Stomach (tissue), 9 donors: ENCODE measurements around the gene TMEM207. TPM values are rescaled to one million over a fixed set of nuclear protein-coding genes. Genes with fewer than 3 reads are reported as not detected.

ENCODE experiments used
- DNase-seq, 2 donors: peaks; one replicate each; pipeline versions ENCODE4 v3.0.0 to v3.0.0-alpha.2; 2013 to 2019
- H3K27ac ChIP-seq, 5 donors: fragments of 200-600 bp in 4 of 5; sonication (generic) in 4 of 5; one replicate each; pipeline ENCODE4 v1.5.1; 2013 to 2019; ENCODE audit warnings: mild to moderate bottlenecking in 1 of 5, moderate library complexity in 1 of 5
- H3K27me3 ChIP-seq, 3 donors: fragments of 200-600 bp; sonication (generic); one replicate each; pipeline ENCODE4 v1.5.1; 2017 to 2019; ENCODE audit warnings: mixed run types in 1 of 3
- H3K36me3 ChIP-seq, 4 donors: fragments of 200-600 bp; sonication (generic); 1 replicate in 3 of 4; 2 replicates in 1 of 4; pipeline ENCODE4 v1.5.1; 2016 to 2019
- H3K4me1 ChIP-seq, 4 donors: fragments of 200-600 bp; sonication (generic); one replicate each; pipeline ENCODE4 v1.5.1; 2016 to 2019
- H3K4me3 ChIP-seq, 4 donors: fragments of 200-600 bp; sonication (generic) in 3 of 4; one replicate each; pipeline ENCODE4 v1.5.1; 2016 to 2019; ENCODE audit warnings: mild to moderate bottlenecking in 1 of 4
- H3K9me3 ChIP-seq, 4 donors: fragments of 200-600 bp; sonication (generic); one replicate each; pipeline ENCODE4 v1.5.1; 2016 to 2019
- EP300 ChIP-seq: sonication (generic); formaldehyde crosslinking; IDR thresholded peaks from one replicate; pipeline ENCODE4 v1.6.1; 2017; ENCODE audit warnings: antibody characterized with exemption
- POLR2A ChIP-seq, 4 donors: fragments of 450-650 bp; IDR thresholded peaks; one replicate each; pipeline ENCODE4 v1.6.1; 2016; ENCODE audit warnings: antibody characterized with exemption in 4 of 4, control low read depth in 2 of 4, mild to moderate bottlenecking in 1 of 4, moderate library complexity in 1 of 4
- POLR2AphosphoS5 ChIP-seq, 3 donors: sonication (generic); formaldehyde crosslinking; IDR thresholded peaks; one replicate each; pipeline ENCODE4 v1.6.1; 2016; ENCODE audit warnings: antibody characterized with exemption in 3 of 3
- WGBS, 5 donors: extraction: QIAGEN DNeasy Blood & Tissue Kit in 3 of 5; methylation state at CpG; one replicate each; pipeline versions ENCODE4 v1.1.5 to v1.1.7; 2013 to 2018; 5-methylcytosine and 5-hydroxymethylcytosine counted together
- intact Hi-C: fragments of 100-400 bp; cut with DNase I; formaldehyde crosslinking; loops from one replicate; pipeline ENCODE4 v1.15.1; 2023; ENCODE audit warnings: low total_unique reads
- polyA plus RNA-seq, 3 donors: library from polyadenylated mRNA; stranded (reverse); fragments of 200-250 nt; gene quantifications; one replicate each; pipeline ENCODE4 v1.2.3, GENCODE V29; 2013
- total RNA-seq, 5 donors: library from RNA; depleted of rRNA; stranded (reverse); fragments of >200 nt; gene quantifications; one replicate each; pipeline versions ENCODE4 v1.1.0 to v1.2.3, GENCODE V29; 2014 to 2016
- TF ChIP-seq, protein P1 (sequence below), 7 experiments: fragments of 450-650 bp in 4 of 7; fragments of 200-600 bp in 3 of 7; sonication (generic) in 3 of 7; IDR thresholded peaks; one replicate each; pipeline ENCODE4 v1.5.1; 2016 to 2019; ENCODE audit warnings: antibody characterized with exemption in 7 of 7, control low read depth in 2 of 7, mild to moderate bottlenecking in 1 of 7
- donor health status: healthy with polysubstance abuse.
- donor health status: Bipolar disorder and iron deficiency.
- donor health status: healthy.

The TMEM207 gene
- total and polyA plus RNA-seq, 8 donors, result not detected

DNA sequence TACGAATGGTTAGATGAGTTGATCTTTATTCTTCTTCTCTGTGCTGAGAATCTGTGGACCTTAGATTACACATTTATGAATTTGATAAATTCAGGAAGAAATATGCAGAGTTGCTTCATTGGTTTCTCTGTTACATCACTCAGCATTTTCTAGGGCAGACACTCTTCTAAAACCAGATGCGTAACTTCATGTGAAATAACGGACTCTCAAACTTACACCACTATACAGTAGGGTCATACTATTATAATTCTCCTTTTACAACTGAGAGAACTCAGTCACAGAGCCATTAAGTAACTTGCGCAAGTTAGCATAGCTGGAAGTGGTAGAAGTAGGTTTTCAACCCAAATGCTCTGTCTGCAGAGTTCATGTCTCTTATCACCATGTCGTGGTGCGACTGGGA is 5.7 kb downstream of the TMEM207 start:
- TF ChIP-seq, protein P1, sequence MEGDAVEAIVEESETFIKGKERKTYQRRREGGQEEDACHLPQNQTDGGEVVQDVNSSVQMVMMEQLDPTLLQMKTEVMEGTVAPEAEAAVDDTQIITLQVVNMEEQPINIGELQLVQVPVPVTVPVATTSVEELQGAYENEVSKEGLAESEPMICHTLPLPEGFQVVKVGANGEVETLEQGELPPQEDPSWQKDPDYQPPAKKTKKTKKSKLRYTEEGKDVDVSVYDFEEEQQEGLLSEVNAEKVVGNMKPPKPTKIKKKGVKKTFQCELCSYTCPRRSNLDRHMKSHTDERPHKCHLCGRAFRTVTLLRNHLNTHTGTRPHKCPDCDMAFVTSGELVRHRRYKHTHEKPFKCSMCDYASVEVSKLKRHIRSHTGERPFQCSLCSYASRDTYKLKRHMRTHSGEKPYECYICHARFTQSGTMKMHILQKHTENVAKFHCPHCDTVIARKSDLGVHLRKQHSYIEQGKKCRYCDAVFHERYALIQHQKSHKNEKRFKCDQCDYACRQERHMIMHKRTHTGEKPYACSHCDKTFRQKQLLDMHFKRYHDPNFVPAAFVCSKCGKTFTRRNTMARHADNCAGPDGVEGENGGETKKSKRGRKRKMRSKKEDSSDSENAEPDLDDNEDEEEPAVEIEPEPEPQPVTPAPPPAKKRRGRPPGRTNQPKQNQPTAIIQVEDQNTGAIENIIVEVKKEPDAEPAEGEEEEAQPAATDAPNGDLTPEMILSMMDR (IDR thresholded peaks at IDR 0.05), result no peak
- TF ChIP-seq EP300 (no peak), POLR2A (IDR thresholded peaks at IDR 0.05) (no peak), POLR2AphosphoS5 (IDR thresholded peaks at IDR 0.05) (no peak)

DNA sequence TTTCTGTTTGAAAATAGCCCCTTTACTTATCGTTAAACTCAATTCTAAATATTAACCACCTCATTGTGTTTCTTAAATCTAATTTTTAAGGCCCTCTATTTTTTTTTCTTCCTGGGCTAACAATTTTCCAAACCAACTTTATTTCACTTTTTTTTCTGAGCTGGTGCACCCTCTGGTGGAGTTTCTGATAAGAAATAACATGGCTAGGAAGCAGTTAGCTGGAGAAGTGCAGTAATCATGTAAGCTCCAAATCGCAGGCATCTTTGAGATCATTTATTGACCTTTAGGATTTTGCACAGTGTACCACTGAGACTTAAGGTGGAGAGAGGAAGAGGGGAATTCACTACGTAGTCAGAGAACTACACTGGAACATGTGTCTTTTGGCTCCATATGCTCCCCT is 6.4 kb downstream of the TMEM207 start:
- DNase-seq, result no peak
- WGBS, 5 donors, result 72 to 79% (median 78%) methylated on average over 3 of the region's 3 CpGs

More for the DNA sequence above, 5.7 kb downstream of the TMEM207 start:
- Histone ChIP-seq H3K27ac (no peak overlapping the region), H3K4me1 (no peaks in the 10 kb centered on the region), H3K36me3 (no peaks in the 10 kb centered on the region), H3K4me3 (no peak overlapping the region), H3K9me3 (no peaks in the 10 kb centered on the region), H3K27me3 (no peaks in the 10 kb centered on the region)
- intact Hi-C loops, result no loop called here
- no peak for DNase-seq
- 85 to 95% (median 90%) methylated on average over 6 of the region's 6 CpGs for WGBS, 5 donors

DNA sequence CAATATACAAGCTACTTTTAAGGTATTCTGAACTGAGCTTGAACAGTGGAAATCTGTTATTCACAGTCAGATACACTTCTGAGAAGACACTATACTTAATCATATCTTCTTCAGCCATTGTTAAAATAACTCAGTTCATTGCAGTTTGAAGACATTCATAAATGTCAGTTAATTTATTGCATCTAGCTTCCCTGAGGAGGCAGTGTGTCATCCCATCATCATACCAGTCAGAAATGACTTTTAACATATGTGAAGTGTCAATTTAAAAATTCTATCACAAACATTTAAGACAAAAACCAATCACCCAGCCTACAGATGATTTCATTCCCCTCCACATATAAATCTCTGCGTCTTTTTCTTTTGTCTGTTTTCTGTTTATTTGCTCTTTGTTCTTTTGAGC is 7.5 kb downstream of the TMEM207 start:
- intact Hi-C loops, result no loop called here
- WGBS, 5 donors, result 95 to 100% (median 97%) methylated on average over 1 of the region's 1 CpG

More for the DNA sequence above, 6.4 kb downstream of the TMEM207 start:
- intact Hi-C loops, result no loop called here
- Histone ChIP-seq H3K27ac (no peak overlapping the region), H3K9me3 (no peaks in the 10 kb centered on the region), H3K4me3 (no peak overlapping the region), H3K27me3 (no peaks in the 10 kb centered on the region), H3K36me3 (no peaks in the 10 kb centered on the region), H3K4me1 (no peaks in the 10 kb centered on the region)
- TF ChIP-seq POLR2AphosphoS5 (IDR thresholded peaks at IDR 0.05), result no peak
- no peak for TF ChIP-seq EP300
- TF ChIP-seq POLR2A (IDR thresholded peaks at IDR 0.05), result no peak
- TF ChIP-seq, protein P1 (IDR thresholded peaks at IDR 0.05), result no peak

DNA sequence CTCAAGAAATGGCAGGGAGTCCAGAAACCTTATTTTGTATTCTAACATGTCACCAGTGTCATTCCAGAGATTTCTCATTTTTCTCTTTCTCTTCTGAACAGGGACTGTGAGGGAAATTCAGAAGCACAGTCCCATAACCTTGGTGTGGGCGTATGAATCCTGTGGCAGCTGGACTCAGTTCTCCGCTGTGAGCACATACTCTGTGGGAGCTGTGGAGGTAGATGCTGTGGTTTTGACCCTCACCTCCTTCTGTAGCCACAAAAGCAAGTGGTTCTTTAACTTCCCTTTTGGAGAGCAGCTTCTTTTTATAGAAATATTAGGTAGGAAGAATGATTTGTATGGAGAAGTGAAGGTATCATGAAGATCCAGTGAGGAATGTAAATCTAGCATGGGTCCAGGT is 13.4 kb downstream of the TMEM207 start:
- Histone ChIP-seq H3K4me1 (no peaks in the 10 kb centered on the region), H3K27me3 (no peaks in the 10 kb centered on the region), H3K36me3 (no peaks in the 10 kb centered on the region), H3K4me3 (no peak overlapping the region), H3K9me3 (no peaks in the 10 kb centered on the region), H3K27ac (no peak overlapping the region)
- intact Hi-C loops, result no loop called here
- no peak for DNase-seq
- TF ChIP-seq POLR2AphosphoS5 (IDR thresholded peaks at IDR 0.05) (no peak), POLR2A (IDR thresholded peaks at IDR 0.05) (no peak), EP300 (no peak)
- TF ChIP-seq, protein P1 (IDR thresholded peaks at IDR 0.05), result no peak
- WGBS, 5 donors, result 77 to 87% (median 82%) methylated on average over 2 of the region's 2 CpGs

More for the DNA sequence above, 7.5 kb downstream of the TMEM207 start:
- Histone ChIP-seq H3K4me3 (no peak overlapping the region), H3K27ac (no peak overlapping the region), H3K4me1 (no peaks in the 10 kb centered on the region), H3K9me3 (no peaks in the 10 kb centered on the region), H3K36me3 (no peaks in the 10 kb centered on the region), H3K27me3 (no peaks in the 10 kb centered on the region)
- TF ChIP-seq, protein P1 (IDR thresholded peaks at IDR 0.05), result no peak
- TF ChIP-seq POLR2A (IDR thresholded peaks at IDR 0.05), result no peak
- TF ChIP-seq EP300, result no peak
- no peak for TF ChIP-seq POLR2AphosphoS5 (IDR thresholded peaks at IDR 0.05)
- no peak for DNase-seq
